Bronchial epithelial cell (primary cell): ENCODE measurements around the gene RGSL1. TPM values are rescaled to one million over a fixed set of nuclear protein-coding genes. Genes with fewer than 3 reads are reported as not detected.

Experiments
- DNase-seq: peaks from one replicate; pipeline ENCODE4 v3.0.0-alpha.2; 2010; ENCODE audit warnings: low read depth
- FAIRE-seq: peaks from 2 replicates; lab custom pipeline; 2011; peaks lifted over from hg19 to GRCh38; lab: Jason Lieb, UNC
- H3K27me3 ChIP-seq: 2 replicates; pipeline ENCODE4 v1.5.1; 2011; ENCODE audit warnings: low read length; ENCODE audit not compliant: control insufficient read depth, insufficient read depth
- H3K36me3 ChIP-seq: 2 replicates; pipeline ENCODE4 v1.5.1; 2011; ENCODE audit warnings: low read length; ENCODE audit not compliant: control insufficient read depth, insufficient read depth
- H3K4me3 ChIP-seq: 2 replicates; pipeline ENCODE4 v1.5.1; 2011; ENCODE audit warnings: mild to moderate bottlenecking, low read depth, low read length, control low read depth
- total RNA-seq: library from RNA; depleted of rRNA; stranded (reverse); fragments of >200 nt; gene quantifications from 2 replicates; pipeline ENCODE4 v1.2.1, GENCODE V29; 2014
- TF ChIP-seq, protein P1 (sequence below): IDR thresholded peaks from 2 replicates; pipeline ENCODE4 v1.5.1; 2011; ENCODE audit warnings: mild to moderate bottlenecking, moderate library complexity, low read length, control low read depth, inconsistent platforms; ENCODE audit not compliant: insufficient read depth, severe bottlenecking

The RGSL1 gene
- total RNA-seq, 1 donor from 2014 or later: not detected

DNA sequence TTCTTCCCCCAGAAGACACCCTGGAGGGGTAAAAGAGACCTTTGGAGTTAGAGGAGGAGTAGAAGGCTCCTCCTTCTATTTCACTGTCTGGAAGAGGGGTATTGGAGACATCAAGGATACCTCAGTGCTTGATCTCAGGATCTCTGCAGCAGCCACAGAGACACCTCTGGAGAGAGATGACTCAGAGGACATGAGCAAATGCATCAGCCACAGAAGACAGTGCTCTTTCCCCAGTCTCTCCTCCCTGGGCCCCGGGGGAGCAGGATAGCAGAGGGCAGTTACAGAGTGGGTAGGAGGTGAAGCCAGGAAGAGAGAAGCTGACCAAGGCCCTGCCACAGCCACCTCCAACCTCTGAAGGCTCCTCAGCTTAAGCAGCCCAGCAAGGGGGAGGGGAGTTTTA lies 34.2 kb upstream of the RGSL1 start:
- TF ChIP-seq, protein P1, sequence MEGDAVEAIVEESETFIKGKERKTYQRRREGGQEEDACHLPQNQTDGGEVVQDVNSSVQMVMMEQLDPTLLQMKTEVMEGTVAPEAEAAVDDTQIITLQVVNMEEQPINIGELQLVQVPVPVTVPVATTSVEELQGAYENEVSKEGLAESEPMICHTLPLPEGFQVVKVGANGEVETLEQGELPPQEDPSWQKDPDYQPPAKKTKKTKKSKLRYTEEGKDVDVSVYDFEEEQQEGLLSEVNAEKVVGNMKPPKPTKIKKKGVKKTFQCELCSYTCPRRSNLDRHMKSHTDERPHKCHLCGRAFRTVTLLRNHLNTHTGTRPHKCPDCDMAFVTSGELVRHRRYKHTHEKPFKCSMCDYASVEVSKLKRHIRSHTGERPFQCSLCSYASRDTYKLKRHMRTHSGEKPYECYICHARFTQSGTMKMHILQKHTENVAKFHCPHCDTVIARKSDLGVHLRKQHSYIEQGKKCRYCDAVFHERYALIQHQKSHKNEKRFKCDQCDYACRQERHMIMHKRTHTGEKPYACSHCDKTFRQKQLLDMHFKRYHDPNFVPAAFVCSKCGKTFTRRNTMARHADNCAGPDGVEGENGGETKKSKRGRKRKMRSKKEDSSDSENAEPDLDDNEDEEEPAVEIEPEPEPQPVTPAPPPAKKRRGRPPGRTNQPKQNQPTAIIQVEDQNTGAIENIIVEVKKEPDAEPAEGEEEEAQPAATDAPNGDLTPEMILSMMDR: no peak
- FAIRE-seq: no peak
- Histone ChIP-seq H3K4me3 (no peak overlapping the region), H3K36me3 (no peaks in the 10 kb centered on the region), H3K27me3 (no peaks in the 10 kb centered on the region)
- no peak for DNase-seq

DNA sequence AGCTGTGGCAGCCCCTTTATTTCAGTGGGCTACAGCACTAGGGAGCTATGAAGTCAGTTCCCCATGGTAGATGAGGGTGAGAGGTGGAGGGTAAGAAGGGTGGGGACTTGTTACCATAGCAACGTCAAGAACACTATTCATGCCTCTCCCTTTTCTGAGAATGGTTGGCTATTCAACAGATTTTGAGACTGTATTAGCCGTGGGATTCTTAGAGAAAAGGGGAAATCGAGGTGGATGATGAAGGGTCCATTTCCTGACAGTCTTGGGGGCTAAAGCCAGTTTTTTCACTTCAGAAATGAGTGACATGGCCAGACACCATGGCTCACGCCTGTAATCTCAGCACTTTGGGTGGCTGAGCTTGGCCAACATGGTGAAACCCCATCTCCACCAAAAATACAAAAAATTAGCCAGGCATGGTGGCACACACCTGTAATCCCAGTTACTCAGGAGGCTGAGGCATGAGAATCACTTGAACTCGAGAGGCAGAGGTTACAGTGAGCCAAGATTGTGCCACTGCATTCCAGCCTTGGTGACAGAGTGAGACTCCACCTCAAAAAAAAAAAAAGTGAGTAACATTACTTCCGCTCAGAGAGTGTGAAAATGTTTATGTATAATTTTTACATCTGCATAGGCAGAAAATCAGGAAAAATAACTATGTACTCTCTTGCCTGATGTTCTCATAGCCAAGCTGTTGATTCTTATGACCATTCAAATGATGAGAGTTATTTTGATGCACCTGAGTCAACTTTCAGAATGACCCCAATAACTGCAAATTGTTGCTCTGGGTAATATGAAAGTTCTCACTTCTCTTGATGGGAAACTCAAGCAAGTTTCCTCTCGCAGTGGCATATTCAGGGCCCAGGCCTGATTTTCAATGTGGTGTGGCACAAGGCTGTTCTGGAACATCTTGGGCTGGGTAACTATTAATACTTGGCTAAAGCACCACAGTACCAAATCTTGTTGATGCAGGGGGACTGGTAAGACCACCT lies 23.2 kb upstream of the RGSL1 start:
- Histone ChIP-seq H3K27me3 (peaks cover 1% of the 10 kb centered on the region), H3K4me3 (no peak overlapping the region), H3K36me3 (no peaks in the 10 kb centered on the region)
- TF ChIP-seq, protein P1: no peak
- DNase-seq (no peak), FAIRE-seq (no peak)

DNA sequence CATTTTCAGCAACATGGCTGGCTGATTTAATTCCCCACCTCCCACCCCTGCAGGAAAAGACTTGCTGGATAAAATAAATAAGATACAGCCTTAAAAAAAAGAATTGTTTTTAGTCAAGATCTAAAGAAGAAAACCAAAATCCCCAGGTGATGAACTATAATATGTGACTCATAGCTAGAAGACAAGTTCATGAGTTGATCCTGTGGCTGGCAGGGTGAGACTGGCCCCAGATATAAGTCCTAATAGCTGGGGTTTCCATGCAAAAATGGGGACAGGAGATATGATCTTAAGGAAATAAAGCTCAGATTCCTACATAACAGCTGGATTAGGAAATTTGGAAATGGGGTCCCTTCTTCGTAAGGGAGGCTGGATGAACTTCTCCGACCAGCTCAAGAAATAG lies 21.9 kb upstream of the RGSL1 start:
- TF ChIP-seq, protein P1: no peak
- no peak for FAIRE-seq

DNA sequence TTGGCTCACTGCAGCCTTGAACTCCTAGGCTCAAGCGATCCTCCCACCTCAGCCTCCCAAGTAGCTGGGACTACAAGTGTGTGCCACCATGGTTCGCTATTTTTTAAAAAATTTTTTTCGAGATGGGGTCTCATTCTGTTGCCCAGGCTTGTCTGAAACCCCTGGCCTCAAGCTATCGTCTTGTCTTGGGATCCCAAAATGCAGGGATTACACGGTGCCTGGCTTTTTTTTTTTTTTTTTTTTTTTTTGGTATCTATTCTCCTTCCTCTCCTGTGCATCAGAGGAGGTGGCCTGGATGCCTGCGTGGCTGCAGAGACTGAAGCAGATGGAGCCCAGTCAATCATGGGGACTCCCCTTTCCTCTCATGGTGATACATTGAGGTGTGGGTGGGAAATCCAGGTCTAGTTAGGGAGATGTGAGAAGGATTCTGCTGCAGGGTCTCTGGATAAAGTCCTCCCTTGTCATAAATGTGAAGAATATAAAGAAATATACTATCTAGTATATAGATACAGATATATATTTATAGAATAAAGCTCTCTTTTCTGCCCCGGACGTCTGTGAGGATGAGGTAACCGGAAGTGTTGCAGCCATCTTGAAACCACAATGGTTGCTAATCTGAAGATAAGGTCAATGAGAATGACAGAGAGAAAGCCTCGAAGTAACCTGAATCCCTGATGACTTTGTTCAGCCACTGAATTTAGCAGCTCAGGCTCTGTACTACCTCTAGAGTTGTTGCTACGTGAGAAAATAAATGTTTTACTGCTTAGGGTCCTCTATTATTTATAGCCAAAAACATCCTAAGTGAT lies 19.5 kb upstream of the RGSL1 start:
- no peaks in the 10 kb centered on the region for H3K36me3 ChIP-seq
- no peak overlapping the region for H3K4me3 ChIP-seq
- TF ChIP-seq, protein P1: no peak
- peaks cover 1% of the 10 kb centered on the region for H3K27me3 ChIP-seq
- DNase-seq (peak; percentile 41), FAIRE-seq (no peak)

More for the DNA sequence above, 21.9 kb upstream of the RGSL1 start:
- Histone ChIP-seq H3K4me3 (no peak overlapping the region), H3K36me3 (no peaks in the 10 kb centered on the region), H3K27me3 (peaks cover 1% of the 10 kb centered on the region)
- DNase-seq: no peak

DNA sequence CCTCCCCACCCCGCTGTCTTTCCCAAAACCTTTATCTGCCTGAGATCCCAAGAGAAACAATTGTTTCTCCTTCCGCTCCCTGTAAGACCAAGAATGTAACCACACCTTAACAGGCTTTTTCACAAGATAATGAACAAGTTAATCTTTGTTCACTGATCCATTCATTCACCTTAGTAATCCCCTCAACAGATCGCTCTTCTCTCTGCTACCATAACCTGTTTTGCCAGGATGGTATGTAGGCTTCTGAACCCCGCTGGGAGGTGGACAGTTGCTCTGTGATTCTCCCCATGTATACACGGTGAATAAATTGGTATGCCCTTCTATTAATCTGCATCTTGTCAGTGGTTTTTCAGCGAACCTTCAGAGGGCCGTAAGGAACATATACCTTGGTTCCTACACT lies 18.7 kb upstream of the RGSL1 start:
- H3K36me3 ChIP-seq: no peaks in the 10 kb centered on the region
- TF ChIP-seq, protein P1: no peak
- H3K27me3 ChIP-seq: peaks cover 1% of the 10 kb centered on the region
- no peak for DNase-seq
- no peak for FAIRE-seq
- H3K4me3 ChIP-seq: no peak overlapping the region
